ENCODE data around the gene RNASE8. TPM values are rescaled to one million over a fixed set of nuclear protein-coding genes. Genes with fewer than 3 reads are reported as not detected.

RNASE8 gene
- total RNA-seq, 1 experiment from 2014 or later = not detected

DNA sequence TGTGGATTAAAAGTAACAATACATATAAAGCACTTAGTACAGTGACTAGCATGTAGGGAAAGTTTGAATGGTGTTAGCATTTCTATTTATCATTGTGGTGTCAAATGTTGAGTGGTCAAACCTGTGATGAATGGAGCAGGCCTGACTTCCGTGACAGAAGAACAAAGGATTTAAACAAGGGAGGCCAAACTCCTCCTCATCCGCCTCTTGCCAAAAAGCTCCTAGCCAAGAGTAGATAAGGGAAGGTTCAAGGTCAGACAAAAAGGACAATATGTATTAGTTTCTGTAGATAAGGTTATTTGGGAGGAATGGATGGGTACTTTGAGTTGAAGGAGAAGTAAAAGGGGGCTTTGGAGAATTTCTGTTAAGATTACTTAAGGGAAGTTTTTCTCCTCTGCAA lies 9.0 kb upstream of the RNASE8 start:
- intact Hi-C loops (cut with micrococcal nuclease) = no loop called here
- TF ChIP-seq, protein P1, sequence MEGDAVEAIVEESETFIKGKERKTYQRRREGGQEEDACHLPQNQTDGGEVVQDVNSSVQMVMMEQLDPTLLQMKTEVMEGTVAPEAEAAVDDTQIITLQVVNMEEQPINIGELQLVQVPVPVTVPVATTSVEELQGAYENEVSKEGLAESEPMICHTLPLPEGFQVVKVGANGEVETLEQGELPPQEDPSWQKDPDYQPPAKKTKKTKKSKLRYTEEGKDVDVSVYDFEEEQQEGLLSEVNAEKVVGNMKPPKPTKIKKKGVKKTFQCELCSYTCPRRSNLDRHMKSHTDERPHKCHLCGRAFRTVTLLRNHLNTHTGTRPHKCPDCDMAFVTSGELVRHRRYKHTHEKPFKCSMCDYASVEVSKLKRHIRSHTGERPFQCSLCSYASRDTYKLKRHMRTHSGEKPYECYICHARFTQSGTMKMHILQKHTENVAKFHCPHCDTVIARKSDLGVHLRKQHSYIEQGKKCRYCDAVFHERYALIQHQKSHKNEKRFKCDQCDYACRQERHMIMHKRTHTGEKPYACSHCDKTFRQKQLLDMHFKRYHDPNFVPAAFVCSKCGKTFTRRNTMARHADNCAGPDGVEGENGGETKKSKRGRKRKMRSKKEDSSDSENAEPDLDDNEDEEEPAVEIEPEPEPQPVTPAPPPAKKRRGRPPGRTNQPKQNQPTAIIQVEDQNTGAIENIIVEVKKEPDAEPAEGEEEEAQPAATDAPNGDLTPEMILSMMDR (IDR thresholded peaks at IDR 0.05; ENCODE audit: unreplicated experiment) = no peak
- Mint-ChIP-seq H3K4me1 (ENCODE audit: insufficient read depth, unreplicated experiment) (peaks cover 13% of the 10 kb centered on the region), H3K9me3 (ENCODE audit: unreplicated experiment) (no peaks in the 10 kb centered on the region), H3K27ac (ENCODE audit: low read depth, unreplicated experiment) (no peak overlapping the region), H3K27me3 (ENCODE audit: insufficient read depth, unreplicated experiment) (no peaks in the 10 kb centered on the region), H3K4me3 (ENCODE audit: unreplicated experiment) (no peak overlapping the region), H3K36me3 (ENCODE audit: insufficient read depth, unreplicated experiment) (peaks cover 6% of the 10 kb centered on the region)
- no TSS peak for BruUV-seq (replicated peaks)
- POLR2A ChIA-PET = interaction anchor here (0.7 to 1.9 kb wide), 2 partner anchors 8 to 39 kb away, joined by 4 to 6 read pairs; no protein-coding TSS in a partner anchor
- no peak for DNase-seq (ENCODE audit: unreplicated experiment)
- CTCF ChIA-PET = interaction anchor here (0.5 to 6.6 kb wide), 12 partner anchors 9 to 356 kb away, joined by 3 to 62 read pairs (median 4); partner anchors contain the start of gene TMEM253

DNA sequence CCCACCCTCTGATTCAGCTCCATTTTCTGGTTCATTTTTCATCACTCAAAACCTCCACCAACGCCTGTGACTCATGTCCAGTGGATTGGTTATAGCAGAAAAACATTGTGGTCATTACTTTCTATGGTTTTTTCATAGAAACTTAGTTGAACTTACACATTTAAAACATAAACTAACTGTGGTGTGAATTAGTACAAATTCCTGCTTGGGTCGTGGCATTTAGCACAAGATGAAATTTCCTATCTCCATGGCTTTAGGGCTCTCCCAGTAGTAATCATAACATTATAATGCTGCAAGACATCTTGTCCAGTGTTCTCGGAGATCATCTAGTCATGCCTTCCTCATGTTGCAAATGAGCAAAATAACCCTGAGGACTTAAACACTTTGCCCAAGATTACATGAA lies 8.3 kb upstream of the RNASE8 start:
- peaks cover 8% of the 10 kb centered on the region for H3K4me1 Mint-ChIP-seq (ENCODE audit: insufficient read depth, unreplicated experiment)
- TF ChIP-seq, protein P1 (IDR thresholded peaks at IDR 0.05; ENCODE audit: unreplicated experiment) = no peak
- no TSS peak for BruUV-seq (replicated peaks)
- no peaks in the 10 kb centered on the region for H3K27me3 Mint-ChIP-seq (ENCODE audit: insufficient read depth, unreplicated experiment)
- H3K4me3 Mint-ChIP-seq (ENCODE audit: unreplicated experiment) = no peak overlapping the region
- H3K9me3 Mint-ChIP-seq (ENCODE audit: unreplicated experiment) = no peaks in the 10 kb centered on the region
- intact Hi-C loops (cut with micrococcal nuclease) = no loop called here
- no peak for DNase-seq (ENCODE audit: unreplicated experiment)
- peaks cover 6% of the 10 kb centered on the region for H3K36me3 Mint-ChIP-seq (ENCODE audit: insufficient read depth, unreplicated experiment)
- ChIA-PET POLR2A (interaction anchor here (0.7 kb wide), 1 partner anchor 19 kb away, joined by 3 read pairs; no protein-coding TSS in a partner anchor), CTCF (interaction anchor here (0.6 to 6.6 kb wide), 6 partner anchors 18 to 55 kb away, joined by 3 to 62 read pairs (median 18); partner anchors contain the start of gene TMEM253)
- no peak overlapping the region for H3K27ac Mint-ChIP-seq (ENCODE audit: low read depth, unreplicated experiment)

DNA sequence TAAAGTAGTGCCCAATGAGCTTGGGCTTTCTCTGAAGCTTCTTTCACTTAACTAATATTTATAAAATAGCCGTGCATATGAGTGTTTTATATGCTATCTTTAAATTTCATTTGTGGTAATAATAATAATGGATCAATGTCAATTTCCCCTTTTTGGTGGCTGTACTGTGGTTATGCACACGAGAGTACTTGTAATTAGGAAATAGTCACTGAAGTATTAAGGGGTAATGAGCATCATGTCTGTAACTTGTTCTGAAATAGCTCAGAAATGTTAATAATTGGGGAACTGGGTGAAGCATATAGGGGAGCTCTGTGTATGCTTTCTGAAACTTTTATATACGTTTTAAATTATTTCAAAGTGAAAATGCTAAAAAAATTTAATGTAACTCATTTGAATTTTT lies 7.0 kb upstream of the RNASE8 start:
- no peaks in the 10 kb centered on the region for H3K36me3 Mint-ChIP-seq (ENCODE audit: insufficient read depth, unreplicated experiment)
- ChIA-PET POLR2A (interaction anchor here (1.0 kb wide), 1 partner anchor 8 kb away, joined by 5 read pairs; no protein-coding TSS in a partner anchor), CTCF (interaction anchor here (0.6 to 6.6 kb wide), 5 partner anchors 10 to 674 kb away, joined by 6 to 62 read pairs (median 7); no protein-coding TSS in a partner anchor)
- TF ChIP-seq, protein P1 (IDR thresholded peaks at IDR 0.05; ENCODE audit: unreplicated experiment) = no peak
- no peaks in the 10 kb centered on the region for H3K27me3 Mint-ChIP-seq (ENCODE audit: insufficient read depth, unreplicated experiment)
- no peak overlapping the region for H3K4me3 Mint-ChIP-seq (ENCODE audit: unreplicated experiment)
- no peaks in the 10 kb centered on the region for H3K4me1 Mint-ChIP-seq (ENCODE audit: insufficient read depth, unreplicated experiment)
- DNase-seq (ENCODE audit: unreplicated experiment) = no peak
- no peak overlapping the region for H3K27ac Mint-ChIP-seq (ENCODE audit: low read depth, unreplicated experiment)
- no peaks in the 10 kb centered on the region for H3K9me3 Mint-ChIP-seq (ENCODE audit: unreplicated experiment)
- no TSS peak for BruUV-seq (replicated peaks)
- intact Hi-C loops (cut with micrococcal nuclease) = no loop called here

DNA sequence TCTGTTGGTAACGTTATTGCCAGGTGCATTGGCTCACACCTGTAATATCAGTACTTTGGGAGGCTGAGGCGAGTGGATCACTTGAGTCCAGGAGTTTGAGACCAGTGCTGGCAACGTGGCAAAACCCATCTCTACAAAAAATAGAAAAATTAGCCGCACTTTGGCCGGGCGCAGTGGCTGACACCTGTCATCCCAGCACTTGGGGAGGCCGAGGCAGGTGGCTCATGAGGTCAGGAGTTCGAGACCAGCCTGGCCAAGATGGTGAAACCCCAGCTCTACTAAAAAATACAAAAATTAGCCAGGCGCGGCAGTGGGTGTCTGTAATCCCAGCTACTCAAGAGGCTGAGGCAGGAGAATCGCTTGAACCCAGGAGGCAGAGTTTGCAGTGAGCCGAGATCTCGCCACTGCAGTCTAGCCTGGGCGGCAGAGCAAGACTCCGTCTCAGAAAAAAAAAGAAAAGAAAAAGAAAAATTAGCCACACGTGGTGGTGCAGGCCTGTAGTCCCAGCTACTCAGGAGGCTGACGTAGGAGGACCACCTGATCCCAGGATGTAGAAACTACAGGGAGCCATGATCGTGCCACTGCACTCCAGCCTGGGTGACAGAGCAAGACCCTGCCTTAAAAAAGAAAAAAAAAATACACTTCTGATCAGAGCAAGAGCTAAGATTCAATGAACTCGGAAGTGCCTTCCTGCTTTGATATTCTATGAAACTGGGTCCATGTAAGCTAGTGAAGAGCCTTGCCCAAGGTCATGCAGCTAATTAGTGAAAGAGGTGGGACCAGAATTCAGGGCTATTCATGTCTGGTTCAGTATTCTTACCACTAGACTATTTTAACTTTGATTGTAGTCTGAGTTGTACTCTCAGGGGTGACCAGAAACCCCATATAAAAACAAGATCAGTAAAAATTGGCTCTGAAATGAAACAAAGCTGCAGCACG lies 4.2 kb upstream of the RNASE8 start:
- H3K4me1 Mint-ChIP-seq (ENCODE audit: insufficient read depth, unreplicated experiment) = no peaks in the 10 kb centered on the region
- H3K4me3 Mint-ChIP-seq (ENCODE audit: unreplicated experiment) = no peak overlapping the region
- no peaks in the 10 kb centered on the region for H3K27me3 Mint-ChIP-seq (ENCODE audit: insufficient read depth, unreplicated experiment)
- intact Hi-C loops (cut with micrococcal nuclease) = no loop called here
- H3K27ac Mint-ChIP-seq (ENCODE audit: low read depth, unreplicated experiment) = no peak overlapping the region
- CTCF ChIA-PET = interaction anchor here (0.6 to 1.2 kb wide), 5 partner anchors 13 to 404 kb away, joined by 3 read pairs; no protein-coding TSS in a partner anchor
- DNase-seq (ENCODE audit: unreplicated experiment) = no peak
- BruUV-seq (replicated peaks) = no TSS peak
- POLR2A ChIA-PET = interaction anchor here (0.5 to 0.6 kb wide), 2 partner anchors 10 to 383 kb away, joined by 3 to 4 read pairs; no protein-coding TSS in a partner anchor
- no peaks in the 10 kb centered on the region for H3K36me3 Mint-ChIP-seq (ENCODE audit: insufficient read depth, unreplicated experiment)
- TF ChIP-seq, protein P1 (IDR thresholded peaks at IDR 0.05; ENCODE audit: unreplicated experiment) = no peak
- H3K9me3 Mint-ChIP-seq (ENCODE audit: unreplicated experiment) = no peaks in the 10 kb centered on the region

All from MCF 10A (cell line).